Activated naive CD8-positive, alpha-beta T cell treated with anti-CD3 and anti-CD28 coated beads, Interleukin-2, amount 50 U/mL, for 24 hours (primary cell): ENCODE measurements around the gene FOXB2.

ENCODE experiments used
- ATAC-seq: fragments of 150-1000 bp; cut with Tn5 transposase; one replicate; pipeline ENCODE4 v1.10.0; 2021
- DNase-seq: peaks from one replicate; pipeline ENCODE4 v3.0.0; 2021
- H3K27ac Mint-ChIP-seq: one replicate; pipeline ENCODE4 v1.8.0; 2021; ENCODE audit warnings: mild to moderate bottlenecking, mixed read lengths
- H3K27me3 Mint-ChIP-seq: one replicate; pipeline ENCODE4 v1.8.0; 2021; ENCODE audit warnings: mixed read lengths
- H3K36me3 Mint-ChIP-seq: one replicate; pipeline ENCODE4 v1.8.0; 2021; ENCODE audit warnings: low read depth, mixed read lengths
- H3K4me1 Mint-ChIP-seq: one replicate; pipeline ENCODE4 v1.8.0; 2021; ENCODE audit warnings: mixed read lengths
- H3K4me3 Mint-ChIP-seq: one replicate; pipeline ENCODE4 v1.8.0; 2021; ENCODE audit warnings: mild to moderate bottlenecking, moderate library complexity, mixed read lengths
- H3K9me3 Mint-ChIP-seq: one replicate; pipeline ENCODE4 v1.8.0; 2021; ENCODE audit warnings: mixed read lengths

FOXB2 gene

GRCh38 chr9:77066388-77066787 lies 46.9 kb downstream of the FOXB2 start:
- no peaks in the 10 kb centered on the region for H3K36me3 Mint-ChIP-seq
- no peak for DNase-seq
- no peaks in the 10 kb centered on the region for H3K4me1 Mint-ChIP-seq
- H3K9me3 Mint-ChIP-seq, result no peaks in the 10 kb centered on the region
- no peak overlapping the region for H3K27ac Mint-ChIP-seq
- H3K4me3 Mint-ChIP-seq, result no peak overlapping the region
- peaks cover 2% of the 10 kb centered on the region for H3K27me3 Mint-ChIP-seq
- no peak for ATAC-seq
